HG03457 (cell line): Measurements from ENCODE around the gene PLCB4.

Experiments used
- ATAC-seq: cut with Tn5 transposase; IDR thresholded peaks from one replicate; pipeline ENCODE4 v1.9.1; 2021; ENCODE audit warnings: moderate number of reproducible peaks; ENCODE audit not compliant: unreplicated experiment

The PLCB4 gene

DNA sequence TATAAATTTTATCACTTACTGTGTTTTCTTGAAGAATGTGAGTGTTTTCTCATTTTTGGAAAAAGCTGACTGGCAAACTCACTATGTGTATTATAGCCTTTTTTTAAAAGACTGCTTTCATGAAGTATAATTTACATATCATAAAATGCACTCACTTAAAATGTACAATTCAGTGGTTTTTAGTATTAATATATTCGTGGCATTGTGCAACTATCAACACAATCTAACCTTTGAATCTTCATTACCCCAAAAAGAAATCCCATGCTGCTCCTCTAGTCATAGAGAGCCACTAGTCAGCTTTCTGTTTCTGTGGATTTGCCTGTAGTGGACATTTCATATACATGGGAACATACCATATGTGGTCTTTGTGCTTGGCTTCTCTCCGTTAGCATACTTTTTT is 143.8 kb downstream of the PLCB4 start:
- ATAC-seq, result no peak

- ATAC-seq, result no peak
Measured at GRCh38 chr20:9214685-9215084, 145.8 kb downstream of the PLCB4 start.

DNA sequence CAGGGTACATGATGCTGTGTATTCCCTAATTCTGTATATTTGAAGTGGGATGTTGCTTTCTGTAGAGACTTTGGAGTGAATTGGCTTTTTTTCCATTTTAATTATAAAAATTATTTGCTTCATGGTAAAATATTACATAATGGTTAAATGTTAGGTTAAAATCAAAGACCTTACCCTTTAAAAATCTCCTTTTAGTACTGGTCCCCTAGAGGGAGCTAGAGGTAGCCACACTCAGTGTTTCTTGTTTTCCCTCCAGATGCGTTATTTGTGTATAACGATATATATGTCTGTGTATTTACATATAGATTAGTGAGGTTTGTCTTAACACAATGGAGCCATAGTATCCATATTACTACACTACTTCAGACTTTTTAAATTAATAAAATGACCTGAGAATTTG is 146.7 kb downstream of the PLCB4 start:
- ATAC-seq, result no peak

DNA sequence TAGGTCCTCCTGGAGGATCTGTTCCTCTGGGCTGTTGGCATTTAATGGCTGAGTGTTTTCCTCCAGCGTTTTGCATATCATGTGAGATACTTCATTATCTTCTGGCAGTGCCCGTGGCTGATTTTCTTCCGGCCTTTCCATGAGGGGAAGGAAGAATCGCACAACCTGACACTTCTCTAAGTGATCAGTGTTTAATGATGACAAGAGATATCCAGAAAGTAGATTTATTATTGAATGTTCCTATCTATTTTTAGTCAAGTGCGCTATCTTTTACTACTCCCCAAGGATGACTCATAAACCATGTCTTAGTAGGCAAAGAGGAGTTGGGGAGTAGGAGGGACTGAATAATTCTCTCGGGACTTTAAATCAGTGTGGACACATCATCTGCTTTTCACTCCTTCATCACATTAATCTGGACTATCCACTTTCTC is 149.7 kb downstream of the PLCB4 start:
- no peak for ATAC-seq

- no peak for ATAC-seq
Measured at GRCh38 chr20:9220874-9221547, 152.1 kb downstream of the PLCB4 start.

DNA sequence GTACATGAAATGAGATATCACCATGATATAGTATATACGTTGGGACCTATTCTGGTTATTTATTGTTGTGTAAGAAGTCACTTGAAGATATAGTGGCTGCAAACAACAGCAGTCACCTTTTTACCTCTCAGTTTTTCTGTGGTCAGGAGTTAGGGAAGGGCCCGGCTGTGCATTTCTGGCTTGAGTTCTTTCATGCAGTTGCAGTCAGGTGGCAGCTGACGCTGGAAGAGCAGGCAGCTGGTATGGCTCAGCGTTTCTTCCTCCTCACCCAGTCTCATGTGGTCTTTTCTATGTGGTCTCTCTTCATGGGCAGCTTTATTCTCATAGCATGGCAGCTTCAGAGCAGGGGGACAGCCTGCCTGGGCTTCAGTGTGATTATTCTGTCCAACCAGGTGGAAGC is 154.4 kb downstream of the PLCB4 start:
- no peak for ATAC-seq

GRCh38 chr20:9225879-9226278 is 157.0 kb downstream of the PLCB4 start:
- ATAC-seq, result no peak

GRCh38 chr20:9227896-9228615 is 159.2 kb downstream of the PLCB4 start:
- no peak for ATAC-seq

GRCh38 chr20:9228774-9229450 is 160.0 kb downstream of the PLCB4 start:
- no peak for ATAC-seq

DNA sequence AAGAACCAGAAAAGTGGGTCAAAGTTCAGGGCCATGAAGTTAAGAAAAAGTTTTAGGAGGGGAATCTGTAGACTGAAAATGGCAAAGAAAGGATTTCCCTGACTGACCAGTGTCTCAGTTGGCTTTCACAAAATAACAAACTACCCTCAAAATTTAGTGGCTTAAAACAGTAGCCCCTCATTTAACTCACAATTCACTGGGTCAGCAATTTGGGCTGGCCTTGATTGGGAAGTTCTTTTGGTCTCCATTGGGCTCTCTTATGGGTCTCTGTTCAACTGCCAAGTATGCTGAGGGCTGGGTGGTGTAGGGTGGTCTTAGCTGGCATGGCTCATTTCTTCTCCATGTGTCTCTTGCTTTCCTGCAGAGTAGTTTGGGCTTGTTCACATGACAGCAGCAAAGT is 161.5 kb downstream of the PLCB4 start:
- ATAC-seq, result no peak

GRCh38 chr20:9233804-9234203 is 164.9 kb downstream of the PLCB4 start:
- no peak for ATAC-seq

GRCh38 chr20:9235518-9235917 is 166.6 kb downstream of the PLCB4 start:
- ATAC-seq, result no peak

- ATAC-seq, result no peak
Measured at GRCh38 chr20:9236458-9236857, 167.6 kb downstream of the PLCB4 start.

- no peak for ATAC-seq
Measured at GRCh38 chr20:9241232-9241692, 172.4 kb downstream of the PLCB4 start.

- no peak for ATAC-seq
Measured at GRCh38 chr20:9241721-9242427, 173.0 kb downstream of the PLCB4 start.

- ATAC-seq, result no peak
Measured at GRCh38 chr20:9243986-9244385, 175.1 kb downstream of the PLCB4 start.

DNA sequence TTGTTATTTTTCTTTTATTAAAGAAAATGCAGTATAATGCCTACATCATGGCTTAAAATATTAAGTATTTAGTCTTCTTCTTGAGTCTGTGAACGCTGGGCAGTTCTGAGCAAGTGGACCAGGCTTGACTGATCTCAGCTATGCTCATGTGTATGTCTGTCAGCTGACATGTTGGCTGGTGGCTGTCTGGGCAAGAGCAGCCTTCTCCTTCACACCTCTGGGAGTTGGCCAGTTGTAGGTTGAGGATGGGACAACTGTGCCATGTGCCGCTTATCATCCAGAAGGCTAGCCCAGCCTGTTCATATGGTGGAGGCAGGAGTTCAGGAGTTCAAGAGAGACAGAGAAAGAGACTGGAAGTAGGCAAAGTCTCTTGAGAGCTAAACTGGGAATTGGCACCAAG is 175.9 kb downstream of the PLCB4 start:
- ATAC-seq, result no peak

GRCh38 chr20:9246731-9247130 is 177.8 kb downstream of the PLCB4 start:
- no peak for ATAC-seq

DNA sequence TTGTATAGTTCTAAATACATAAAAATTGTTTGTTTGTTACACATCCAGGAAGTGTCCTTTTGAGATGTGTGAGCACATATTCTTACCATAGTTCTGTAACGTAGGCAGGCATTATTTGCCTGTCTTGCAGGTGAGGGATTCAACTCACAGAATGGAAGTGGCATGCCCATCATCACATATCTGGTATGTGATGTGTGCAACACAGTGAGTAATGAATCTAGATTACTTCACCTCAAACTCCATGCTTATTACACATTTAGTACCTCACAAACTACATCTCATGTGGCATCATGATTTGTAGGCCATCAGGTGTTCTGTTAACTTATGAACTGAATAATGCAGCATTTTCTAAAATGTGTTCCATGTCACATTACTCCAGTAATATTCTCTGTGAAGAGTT is 181.6 kb downstream of the PLCB4 start:
- no peak for ATAC-seq

DNA sequence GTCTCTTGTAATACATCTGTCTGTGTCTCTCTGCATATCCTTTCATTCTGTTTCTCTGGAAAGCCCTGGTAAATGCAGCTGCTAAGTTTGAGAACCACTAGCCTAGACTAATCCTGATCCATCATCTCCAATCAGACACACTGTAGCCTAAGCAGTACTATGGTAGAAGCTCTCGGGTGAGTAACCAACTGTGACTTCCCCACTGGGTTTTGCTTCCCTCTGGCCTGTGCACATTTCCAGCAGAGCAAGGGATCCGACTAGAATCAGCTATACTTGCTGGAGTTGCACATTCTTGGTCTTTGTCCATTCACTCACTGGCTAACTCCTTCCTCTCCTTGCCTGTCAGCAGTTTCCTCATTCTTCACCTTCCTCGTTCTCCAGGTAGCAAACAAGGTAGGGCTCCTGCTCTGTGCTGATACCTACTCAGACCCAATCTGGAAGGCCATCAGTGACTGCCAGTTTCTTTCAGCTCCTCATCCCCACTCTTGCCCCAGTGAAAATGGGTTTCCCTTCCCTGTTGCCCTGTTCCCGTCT is 184.2 kb downstream of the PLCB4 start:
- ATAC-seq, result no peak

DNA sequence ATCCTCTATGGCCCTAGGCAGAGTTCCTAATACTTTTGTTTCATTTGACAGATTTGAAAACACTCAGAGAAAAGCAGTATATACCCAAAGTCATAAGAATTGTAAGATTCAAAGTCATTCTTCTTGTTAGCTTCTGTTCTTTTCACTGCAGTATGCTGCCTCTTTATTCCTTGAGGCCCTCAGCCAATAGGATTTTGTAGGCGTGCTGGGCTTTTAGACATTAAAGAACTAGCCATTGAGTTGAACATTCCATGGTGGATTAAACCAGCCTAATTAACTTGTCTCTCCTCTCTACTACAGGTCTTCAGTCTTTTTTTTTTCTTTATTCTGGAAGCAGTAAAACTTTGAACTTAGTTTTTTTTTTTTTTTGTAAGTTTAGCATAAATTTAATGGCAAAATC is 186.3 kb downstream of the PLCB4 start:
- ATAC-seq, result no peak
